GM19397 (cell line): ENCODE measurements around the gene PCK2.

Source experiments
- ATAC-seq: cut with Tn5 transposase; IDR thresholded peaks from one replicate; pipeline ENCODE4 v1.9.1; 2021; ENCODE audit warnings: mild to moderate bottlenecking, moderate library complexity; ENCODE audit not compliant: unreplicated experiment

PCK2 gene

GRCh38 chr14:24060984-24061913 lies 32.9 kb upstream of the PCK2 start:
- no peak for ATAC-seq

- no peak for ATAC-seq
Observed at GRCh38 chr14:24062216-24062980, 31.7 kb upstream of the PCK2 start.

GRCh38 chr14:24063263-24063836 lies 30.8 kb upstream of the PCK2 start:
- ATAC-seq, result no peak

GRCh38 chr14:24064091-24064795 lies 29.9 kb upstream of the PCK2 start:
- ATAC-seq, result no peak

- ATAC-seq, result no peak
Observed at GRCh38 chr14:24064856-24065255, 29.3 kb upstream of the PCK2 start.

- ATAC-seq, result no peak
Observed at GRCh38 chr14:24065408-24065807, 28.7 kb upstream of the PCK2 start.

- ATAC-seq, result no peak
Observed at GRCh38 chr14:24066496-24067132, 27.5 kb upstream of the PCK2 start.

- ATAC-seq, result no peak
Observed at GRCh38 chr14:24067133-24068082, 26.7 kb upstream of the PCK2 start.

GRCh38 chr14:24068711-24069410 lies 25.2 kb upstream of the PCK2 start:
- no peak for ATAC-seq

GRCh38 chr14:24069411-24069735 lies 24.7 kb upstream of the PCK2 start:
- ATAC-seq, result no peak

GRCh38 chr14:24070285-24071143 lies 23.6 kb upstream of the PCK2 start:
- ATAC-seq, result no peak

GRCh38 chr14:24071144-24071697 lies 22.9 kb upstream of the PCK2 start, which contains the start of gene CPNE6:
CPNE6 (plus strand) TSS chr14:24071562; CDS start chr14:24072937, 1,375 bp downstream.
- no peak for ATAC-seq

- ATAC-seq, result no peak
Observed at GRCh38 chr14:24071836-24072430, 22.2 kb upstream of the PCK2 start.

- no peak for ATAC-seq
Observed at GRCh38 chr14:24072436-24072835, 21.7 kb upstream of the PCK2 start.

GRCh38 chr14:24072881-24073877 lies 20.9 kb upstream of the PCK2 start:
- no peak for ATAC-seq
